ENCODE results near the gene TBL1Y.
"Not testable (repeated sequence)": the region's sequence is repeated elsewhere in the genome, so short reads cannot be mapped to it uniquely, and the experiment has no call there.

The TBL1Y gene

GRCh38 chrY:6910372-6911252, at the start of gene TBL1Y:
TSS of gene TBL1Y (plus strand) at chrY:6910697. CDS start at chrY:7025085, 114,388 bp downstream.
- DNase-seq (ENCODE audit: low read depth): no peak

GRCh38 chrY:6894496-6894895, 16.0 kb upstream of the TBL1Y start:
- no peak for DNase-seq (ENCODE audit: low read depth)

GRCh38 chrY:6895236-6895635, 15.3 kb upstream of the TBL1Y start:
- no peak for DNase-seq (ENCODE audit: low read depth)

- not testable (repeated sequence) for DNase-seq (ENCODE audit: low read depth)
These were observed 8.4 kb upstream of the TBL1Y start for GRCh38 chrY:6902116-6902515.

- DNase-seq (ENCODE audit: low read depth): no peak
These were observed 2.9 kb upstream of the TBL1Y start for GRCh38 chrY:6907591-6907990.

GRCh38 chrY:6908021-6908420, 2.5 kb upstream of the TBL1Y start:
- DNase-seq (ENCODE audit: low read depth): not testable (repeated sequence)

GRCh38 chrY:6909118-6909521, 1.4 kb upstream of the TBL1Y start:
- DNase-seq (ENCODE audit: low read depth): no peak

- DNase-seq (ENCODE audit: low read depth): no peak
These were observed 641 bp upstream of the TBL1Y start for GRCh38 chrY:6909856-6910255.

GRCh38 chrY:6911253-6911881, 870 bp downstream of the TBL1Y start, which contains the start of gene AMELY:
TSS of gene AMELY (minus strand) at chrY:6911752. CDS start at chrY:6872608, 39,144 bp downstream.
- DNase-seq (ENCODE audit: low read depth): no peak

- no peak for DNase-seq (ENCODE audit: low read depth)
These were observed 2.9 kb downstream of the TBL1Y start for GRCh38 chrY:6913362-6913761.

GRCh38 chrY:6921061-6921460, 10.6 kb downstream of the TBL1Y start:
- no peak for DNase-seq (ENCODE audit: low read depth)

GRCh38 chrY:6928265-6928664, 17.8 kb downstream of the TBL1Y start:
- no peak for DNase-seq (ENCODE audit: low read depth)

- DNase-seq (ENCODE audit: low read depth): no peak
These were observed 18.7 kb downstream of the TBL1Y start for GRCh38 chrY:6929237-6929636.

GRCh38 chrY:6931779-6932396, 21.4 kb downstream of the TBL1Y start:
- DNase-seq (ENCODE audit: low read depth): no peak

- DNase-seq (ENCODE audit: low read depth): no peak
These were observed 25.0 kb downstream of the TBL1Y start for GRCh38 chrY:6935497-6935896.

- no peak for DNase-seq (ENCODE audit: low read depth)
These were observed 37.2 kb downstream of the TBL1Y start for GRCh38 chrY:6947695-6948094.

GRCh38 chrY:6948378-6948777, 37.9 kb downstream of the TBL1Y start:
- DNase-seq (ENCODE audit: low read depth): no peak

- DNase-seq (ENCODE audit: low read depth): no peak
These were observed 39.5 kb downstream of the TBL1Y start for GRCh38 chrY:6949947-6950346.

GRCh38 chrY:6964732-6965131, 54.2 kb downstream of the TBL1Y start:
- no peak for DNase-seq (ENCODE audit: low read depth)

- DNase-seq (ENCODE audit: low read depth): no peak
These were observed 56.0 kb downstream of the TBL1Y start for GRCh38 chrY:6966521-6966920.

- no peak for DNase-seq (ENCODE audit: low read depth)
These were observed 57.2 kb downstream of the TBL1Y start for GRCh38 chrY:6967736-6968135.

- no peak for DNase-seq (ENCODE audit: low read depth)
These were observed 57.7 kb downstream of the TBL1Y start for GRCh38 chrY:6968191-6968590.
